ENCODE measurements around the gene TNFRSF4. TPM values are rescaled to one million over a fixed set of nuclear protein-coding genes. Genes with fewer than 3 reads are reported as not detected.

TNFRSF4 gene
- total and polyA plus RNA-seq, 9 donors, result 1.5 to 3.3 (median 2.1) TPM

Other genes with a start within 250 kb of the TNFRSF4 start
- not detected for gene PLEKHN1, start 247.7 kb downstream of the TNFRSF4 start, total RNA-seq
- 1 to 10 TPM in 1 of 8 donors, under 1 TPM in 2, not detected in 5; 0.14 to 1.3 (median 0.53) TPM for gene PLEKHN1, start 247.7 kb downstream of the TNFRSF4 start, polyA plus RNA-seq (ENCODE audit: insufficient read depth in 1 of 8, insufficient read length in 8 of 8, low replicate concordance in 1 of 8)
- gene PERM1, start 232.1 kb downstream of the TNFRSF4 start, total RNA-seq, result 3.1 TPM
- 1 to 10 TPM in 7 of 8 donors, under 1 TPM in 1; 0.86 to 2.5 (median 1.8) TPM for gene PERM1, start 232.1 kb downstream of the TNFRSF4 start, polyA plus RNA-seq (ENCODE audit: insufficient read depth in 1 of 8, insufficient read length in 8 of 8, low replicate concordance in 1 of 8)
- 39.4 TPM for gene HES4, start 214.1 kb downstream of the TNFRSF4 start, total RNA-seq
- 10 to 100 TPM; 14.4 to 31.3 (median 19.4) TPM for gene HES4, start 214.1 kb downstream of the TNFRSF4 start, polyA plus RNA-seq (ENCODE audit: insufficient read depth in 1 of 8, insufficient read length in 8 of 8, low replicate concordance in 1 of 8)
- 18.8 TPM for gene ISG15, start 200.7 kb downstream of the TNFRSF4 start, total RNA-seq
- gene ISG15, start 200.7 kb downstream of the TNFRSF4 start, polyA plus RNA-seq (ENCODE audit: insufficient read depth in 1 of 8, insufficient read length in 8 of 8, low replicate concordance in 1 of 8), result 10 to 100 TPM in 5 of 8 donors, 1 to 10 TPM in 3; 8.2 to 14.3 (median 12.3) TPM
- 16.0 TPM for gene AGRN, start 194.0 kb downstream of the TNFRSF4 start, total RNA-seq
- gene AGRN, start 194.0 kb downstream of the TNFRSF4 start, polyA plus RNA-seq (ENCODE audit: insufficient read depth in 1 of 8, insufficient read length in 8 of 8, low replicate concordance in 1 of 8), result 10 to 100 TPM; 35.9 to 92.0 (median 58.4) TPM
- gene RNF223, start 139.8 kb downstream of the TNFRSF4 start, total RNA-seq, result 0.09 TPM
- gene RNF223, start 139.8 kb downstream of the TNFRSF4 start, polyA plus RNA-seq (ENCODE audit: insufficient read depth in 1 of 8, insufficient read length in 8 of 8, low replicate concordance in 1 of 8), result under 1 TPM in 6 of 8 donors, not detected in 2; 0.08 to 0.23 (median 0.09) TPM
- 4.5 TPM for gene C1orf159, start 98.1 kb downstream of the TNFRSF4 start, total RNA-seq
- gene C1orf159, start 98.1 kb downstream of the TNFRSF4 start, polyA plus RNA-seq (ENCODE audit: insufficient read depth in 1 of 8, insufficient read length in 8 of 8, low replicate concordance in 1 of 8), result 1 to 10 TPM; 4.5 to 8.4 (median 6.7) TPM
- gene TTLL10, start 40.3 kb downstream of the TNFRSF4 start, total RNA-seq, result 0.09 TPM
- gene TTLL10, start 40.3 kb downstream of the TNFRSF4 start, polyA plus RNA-seq (ENCODE audit: insufficient read depth in 1 of 8, insufficient read length in 8 of 8, low replicate concordance in 1 of 8), result under 1 TPM in 7 of 8 donors, not detected in 1; 0.11 to 0.59 (median 0.37) TPM
- gene TNFRSF18, start 7.6 kb downstream of the TNFRSF4 start, total RNA-seq, result 2.7 TPM
- 1 to 10 TPM; 1.8 to 7.4 (median 3.3) TPM for gene TNFRSF18, start 7.6 kb downstream of the TNFRSF4 start, polyA plus RNA-seq (ENCODE audit: insufficient read depth in 1 of 8, insufficient read length in 8 of 8, low replicate concordance in 1 of 8)
- gene SDF4, start 17.8 kb upstream of the TNFRSF4 start, total RNA-seq, result 57.2 TPM
- 100 to 1,000 TPM in 4 of 8 donors, 10 to 100 TPM in 4; 87.5 to 117 (median 99.6) TPM for gene SDF4, start 17.8 kb upstream of the TNFRSF4 start, polyA plus RNA-seq (ENCODE audit: insufficient read depth in 1 of 8, insufficient read length in 8 of 8, low replicate concordance in 1 of 8)
- 19.2 TPM for gene B3GALT6, start 18.1 kb upstream of the TNFRSF4 start, total RNA-seq
- 10 to 100 TPM; 19.0 to 22.8 (median 21.4) TPM for gene B3GALT6, start 18.1 kb upstream of the TNFRSF4 start, polyA plus RNA-seq (ENCODE audit: insufficient read depth in 1 of 8, insufficient read length in 8 of 8, low replicate concordance in 1 of 8)
- gene C1QTNF12, start 32.6 kb upstream of the TNFRSF4 start, total RNA-seq, result 8.2 TPM
- gene C1QTNF12, start 32.6 kb upstream of the TNFRSF4 start, polyA plus RNA-seq (ENCODE audit: insufficient read depth in 1 of 8, insufficient read length in 8 of 8, low replicate concordance in 1 of 8), result 1 to 10 TPM; 1.9 to 8.7 (median 4.5) TPM
- 29.6 TPM for gene UBE2J2, start 59.7 kb upstream of the TNFRSF4 start, total RNA-seq
- gene UBE2J2, start 59.7 kb upstream of the TNFRSF4 start, polyA plus RNA-seq (ENCODE audit: insufficient read depth in 1 of 8, insufficient read length in 8 of 8, low replicate concordance in 1 of 8), result 10 to 100 TPM; 36.0 to 48.3 (median 41.5) TPM
- 2.9 TPM for gene SCNN1D, start 66.3 kb upstream of the TNFRSF4 start, total RNA-seq
- 1 to 10 TPM; 2.9 to 8.5 (median 4.8) TPM for gene SCNN1D, start 66.3 kb upstream of the TNFRSF4 start, polyA plus RNA-seq (ENCODE audit: insufficient read depth in 1 of 8, insufficient read length in 8 of 8, low replicate concordance in 1 of 8)
- gene ACAP3, start 93.8 kb upstream of the TNFRSF4 start, total RNA-seq, result 29.0 TPM
- gene ACAP3, start 93.8 kb upstream of the TNFRSF4 start, polyA plus RNA-seq (ENCODE audit: insufficient read depth in 1 of 8, insufficient read length in 8 of 8, low replicate concordance in 1 of 8), result 10 to 100 TPM; 28.2 to 63.5 (median 52.3) TPM
- 7.8 TPM for gene PUSL1, start 94.4 kb upstream of the TNFRSF4 start, total RNA-seq
- 1 to 10 TPM; 6.1 to 8.6 (median 7.2) TPM for gene PUSL1, start 94.4 kb upstream of the TNFRSF4 start, polyA plus RNA-seq (ENCODE audit: insufficient read depth in 1 of 8, insufficient read length in 8 of 8, low replicate concordance in 1 of 8)
- gene INTS11, start 110.5 kb upstream of the TNFRSF4 start, total RNA-seq, result 55.9 TPM
- 100 to 1,000 TPM in 1 of 8 donors, 10 to 100 TPM in 7; 69.3 to 100 (median 86.6) TPM for gene INTS11, start 110.5 kb upstream of the TNFRSF4 start, polyA plus RNA-seq (ENCODE audit: insufficient read depth in 1 of 8, insufficient read length in 8 of 8, low replicate concordance in 1 of 8)
- 12.5 TPM for gene CPTP, start 110.6 kb upstream of the TNFRSF4 start, total RNA-seq
- 10 to 100 TPM; 14.7 to 19.6 (median 17.8) TPM for gene CPTP, start 110.6 kb upstream of the TNFRSF4 start, polyA plus RNA-seq (ENCODE audit: insufficient read depth in 1 of 8, insufficient read length in 8 of 8, low replicate concordance in 1 of 8)
- gene TAS1R3, start 117.1 kb upstream of the TNFRSF4 start, total RNA-seq, result 2.4 TPM
- 1 to 10 TPM in 7 of 8 donors, under 1 TPM in 1; 0.96 to 3.8 (median 2.4) TPM for gene TAS1R3, start 117.1 kb upstream of the TNFRSF4 start, polyA plus RNA-seq (ENCODE audit: insufficient read depth in 1 of 8, insufficient read length in 8 of 8, low replicate concordance in 1 of 8)
- 45.8 TPM for gene DVL1, start 135.3 kb upstream of the TNFRSF4 start, total RNA-seq
- 10 to 100 TPM; 38.2 to 50.5 (median 46.7) TPM for gene DVL1, start 135.3 kb upstream of the TNFRSF4 start, polyA plus RNA-seq (ENCODE audit: insufficient read depth in 1 of 8, insufficient read length in 8 of 8, low replicate concordance in 1 of 8)
- gene MXRA8, start 144.4 kb upstream of the TNFRSF4 start, total RNA-seq, result 87.9 TPM
- gene MXRA8, start 144.4 kb upstream of the TNFRSF4 start, polyA plus RNA-seq (ENCODE audit: insufficient read depth in 1 of 8, insufficient read length in 8 of 8, low replicate concordance in 1 of 8), result 100 to 1,000 TPM in 1 of 8 donors, 10 to 100 TPM in 7; 56.2 to 113 (median 83.5) TPM
- 74.8 TPM for gene AURKAIP1, start 161.1 kb upstream of the TNFRSF4 start, total RNA-seq
- gene AURKAIP1, start 161.1 kb upstream of the TNFRSF4 start, polyA plus RNA-seq (ENCODE audit: insufficient read depth in 1 of 8, insufficient read length in 8 of 8, low replicate concordance in 1 of 8), result 10 to 100 TPM; 66.7 to 93.6 (median 74.7) TPM
- gene CCNL2, start 185.2 kb upstream of the TNFRSF4 start, total RNA-seq, result 124 TPM
- 100 to 1,000 TPM; 101 to 205 (median 156) TPM for gene CCNL2, start 185.2 kb upstream of the TNFRSF4 start, polyA plus RNA-seq (ENCODE audit: insufficient read depth in 1 of 8, insufficient read length in 8 of 8, low replicate concordance in 1 of 8)
- gene MRPL20, start 193.1 kb upstream of the TNFRSF4 start, total RNA-seq, result 99.3 TPM
- 100 to 1,000 TPM in 5 of 8 donors, 10 to 100 TPM in 3; 97.9 to 121 (median 105) TPM for gene MRPL20, start 193.1 kb upstream of the TNFRSF4 start, polyA plus RNA-seq (ENCODE audit: insufficient read depth in 1 of 8, insufficient read length in 8 of 8, low replicate concordance in 1 of 8)
- gene ANKRD65, start 207.1 kb upstream of the TNFRSF4 start, total RNA-seq, result 13.9 TPM
- 10 to 100 TPM; 10.6 to 24.1 (median 16.8) TPM for gene ANKRD65, start 207.1 kb upstream of the TNFRSF4 start, polyA plus RNA-seq (ENCODE audit: insufficient read depth in 1 of 8, insufficient read length in 8 of 8, low replicate concordance in 1 of 8)
- 32.9 TPM for gene VWA1, start 221.5 kb upstream of the TNFRSF4 start, total RNA-seq
- 10 to 100 TPM; 58.5 to 99.5 (median 68.3) TPM for gene VWA1, start 221.5 kb upstream of the TNFRSF4 start, polyA plus RNA-seq (ENCODE audit: insufficient read depth in 1 of 8, insufficient read length in 8 of 8, low replicate concordance in 1 of 8)
- 0.22 TPM for gene ATAD3C, start 235.5 kb upstream of the TNFRSF4 start, total RNA-seq
- gene ATAD3C, start 235.5 kb upstream of the TNFRSF4 start, polyA plus RNA-seq (ENCODE audit: insufficient read depth in 1 of 8, insufficient read length in 8 of 8, low replicate concordance in 1 of 8), result 1 to 10 TPM in 3 of 8 donors, under 1 TPM in 5; 0.28 to 1.2 (median 0.49) TPM